NCI-H2107 treated with DMSO at 0.1 percent for 48 hours (cell line): ENCODE measurements around the gene GGTLC2.
A peak's percentile ranks its signal among the peaks of the same experiment; 100 is the strongest.
"Not testable (repeated sequence)": the region's sequence is repeated elsewhere in the genome, so short reads cannot be mapped to it uniquely, and the experiment has no call there.

Source experiments
- DNase-seq: peaks from one replicate; lab custom pipeline; 2025; ENCODE audit not compliant: unreplicated experiment; lab: John Stamatoyannopoulos, UW

Gene GGTLC2

DNA sequence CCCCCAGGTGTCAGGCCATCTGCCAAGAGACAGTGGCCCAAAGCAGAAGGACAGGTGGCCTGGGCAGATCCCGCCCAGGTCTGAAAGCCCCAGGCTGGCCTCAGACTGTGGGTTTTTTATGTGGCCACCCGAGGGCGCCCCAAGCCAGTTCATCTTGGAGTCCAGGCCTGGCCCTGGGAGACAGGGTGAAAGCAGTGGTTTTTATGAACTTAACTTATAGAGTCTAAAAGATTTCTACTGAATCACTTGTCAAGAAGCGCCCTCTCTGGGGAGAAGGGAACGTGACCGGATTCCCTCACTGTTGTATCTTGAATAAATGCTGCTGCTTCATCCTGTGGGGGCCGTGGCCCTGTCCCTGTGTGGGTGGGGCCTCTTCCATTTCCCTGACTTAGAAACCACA lies 8.2 kb upstream of the GGTLC2 start:
- not testable (repeated sequence) for DNase-seq

GRCh38 chr22:22638313-22638712 lies 6.1 kb upstream of the GGTLC2 start:
- DNase-seq: not testable (repeated sequence)

DNA sequence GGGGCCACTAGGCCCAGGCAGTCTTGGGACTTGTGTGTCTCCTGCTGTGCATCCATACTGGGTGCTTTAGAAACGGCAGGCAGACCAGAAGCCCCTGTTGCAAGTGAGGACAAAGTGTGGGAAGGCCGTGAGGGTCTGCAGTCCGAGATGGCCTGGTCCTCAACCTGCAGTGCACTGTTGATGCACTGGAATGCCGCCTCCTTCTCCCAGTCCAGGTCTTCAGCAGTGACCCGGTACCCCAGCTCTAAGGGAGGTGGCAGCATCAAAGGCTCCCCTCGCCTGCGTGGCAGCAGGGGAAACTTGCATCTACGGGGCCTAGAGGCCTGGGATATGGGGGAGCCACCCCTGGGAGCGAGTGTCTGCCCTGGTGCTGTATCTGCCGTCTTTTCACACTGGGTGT lies 2.2 kb upstream of the GGTLC2 start:
- DNase-seq: not testable (repeated sequence)

DNA sequence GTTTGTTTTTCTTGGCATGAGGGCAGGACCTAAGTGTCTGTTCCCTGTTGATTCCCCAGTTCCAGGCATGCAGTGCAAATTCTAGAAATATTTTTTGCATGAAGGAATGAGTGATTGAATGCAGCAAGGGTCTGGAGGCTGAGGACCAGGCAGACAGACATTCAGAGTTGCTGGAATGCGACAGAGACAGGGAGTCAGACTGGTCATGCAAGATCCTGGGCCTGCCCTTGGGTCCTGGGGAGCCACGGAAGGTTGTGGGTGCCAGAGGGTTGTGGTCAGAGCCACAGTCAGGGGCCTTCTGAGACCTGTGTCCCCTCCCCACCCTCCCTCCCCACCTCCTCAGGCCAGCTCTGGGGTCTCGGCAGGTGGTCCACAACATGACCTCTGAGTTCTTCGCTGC lies 1.6 kb downstream of the GGTLC2 start:
- not testable (repeated sequence) for DNase-seq

DNA sequence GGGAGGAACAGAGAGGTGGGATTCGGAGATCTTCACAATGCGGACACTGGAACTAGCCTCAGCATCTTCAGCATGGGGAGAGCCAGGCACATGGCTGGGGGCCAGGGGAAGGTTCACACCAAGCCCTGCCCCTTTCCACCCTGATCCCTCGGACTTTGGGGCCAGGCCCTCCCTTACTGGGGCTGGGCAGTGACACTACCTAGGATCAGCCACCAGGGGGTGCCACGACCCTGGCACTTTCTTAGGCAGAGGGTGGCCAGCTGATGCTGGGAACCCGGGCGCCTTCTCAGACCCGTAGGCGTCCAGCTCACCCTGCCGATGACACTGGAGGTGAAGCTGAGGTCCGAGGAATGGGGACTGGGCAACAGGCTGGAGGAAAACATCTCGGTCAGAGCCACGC lies 3.5 kb downstream of the GGTLC2 start:
- not testable (repeated sequence) for DNase-seq

DNA sequence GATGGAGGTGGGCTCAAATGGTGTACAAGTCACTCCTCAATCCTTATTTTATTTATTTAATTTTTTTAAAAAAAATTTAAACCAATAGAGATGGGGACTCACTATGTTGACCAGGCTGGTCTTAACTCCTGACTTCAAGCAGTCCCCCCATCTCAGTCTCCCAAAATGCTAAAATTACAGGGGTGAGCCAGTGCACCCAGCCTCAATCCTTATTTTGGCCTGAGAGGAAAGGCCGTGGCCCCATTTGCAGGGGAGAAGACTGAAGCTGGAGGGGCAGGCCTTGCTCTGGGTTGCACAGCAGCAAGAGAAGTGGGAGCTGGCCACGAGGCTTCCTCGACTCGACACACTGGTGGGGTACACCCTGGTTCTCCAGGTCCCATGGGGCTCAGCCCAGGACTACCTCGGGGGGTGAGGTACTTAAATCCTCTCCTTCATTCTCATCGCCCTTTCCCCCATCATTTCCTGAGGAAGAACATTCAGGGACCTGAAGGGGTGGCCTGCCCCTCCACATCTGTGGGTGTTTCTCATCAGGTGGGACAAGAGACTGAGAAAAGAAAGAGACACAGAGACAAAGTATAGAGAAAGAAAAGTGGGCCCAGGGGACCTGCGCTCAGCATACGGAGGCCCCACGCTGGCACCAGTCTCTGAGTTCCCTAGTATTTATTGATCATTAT lies 4.6 kb downstream of the GGTLC2 start:
- not testable (repeated sequence) for DNase-seq

- not testable (repeated sequence) for DNase-seq
These were observed 5.3 kb downstream of the GGTLC2 start for GRCh38 chr22:22649761-22650160.

- DNase-seq: not testable (repeated sequence)
These were observed 6.0 kb downstream of the GGTLC2 start for GRCh38 chr22:22650398-22650797.

DNA sequence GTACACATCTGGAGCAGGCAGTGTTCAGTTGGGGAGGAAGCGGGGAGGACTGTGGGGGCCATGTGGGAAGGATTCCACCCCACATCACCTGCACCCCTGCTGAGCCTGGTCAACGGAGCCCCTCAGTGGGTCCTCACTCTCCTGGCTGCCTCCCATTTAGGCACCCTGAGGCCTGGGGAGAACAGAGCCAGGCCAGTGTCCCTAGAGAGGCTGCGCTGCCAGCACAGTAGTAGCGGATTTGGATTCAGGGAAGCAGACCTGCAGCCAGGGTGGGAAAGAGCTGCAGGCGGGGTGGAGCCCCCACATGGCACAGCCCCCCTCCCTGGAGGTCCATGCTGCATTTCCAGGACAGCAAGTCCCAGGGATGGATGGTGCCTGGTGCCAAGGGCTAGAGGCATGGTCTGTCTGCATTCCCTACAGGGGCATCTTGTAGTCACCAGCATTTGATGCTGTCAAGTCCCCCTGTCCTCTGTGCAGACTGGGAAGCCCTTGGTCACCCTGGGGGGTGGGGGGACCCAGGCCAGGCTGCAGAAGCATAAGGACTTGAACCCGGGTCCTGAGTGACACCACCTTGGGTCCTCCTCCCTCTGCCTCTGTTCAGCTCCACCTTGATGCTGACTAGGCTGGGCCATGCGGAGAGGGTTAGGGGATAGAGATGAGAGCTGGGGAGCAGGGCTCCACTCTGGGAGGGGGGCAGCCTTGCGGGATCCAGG lies 6.5 kb downstream of the GGTLC2 start:
- not testable (repeated sequence) for DNase-seq

DNA sequence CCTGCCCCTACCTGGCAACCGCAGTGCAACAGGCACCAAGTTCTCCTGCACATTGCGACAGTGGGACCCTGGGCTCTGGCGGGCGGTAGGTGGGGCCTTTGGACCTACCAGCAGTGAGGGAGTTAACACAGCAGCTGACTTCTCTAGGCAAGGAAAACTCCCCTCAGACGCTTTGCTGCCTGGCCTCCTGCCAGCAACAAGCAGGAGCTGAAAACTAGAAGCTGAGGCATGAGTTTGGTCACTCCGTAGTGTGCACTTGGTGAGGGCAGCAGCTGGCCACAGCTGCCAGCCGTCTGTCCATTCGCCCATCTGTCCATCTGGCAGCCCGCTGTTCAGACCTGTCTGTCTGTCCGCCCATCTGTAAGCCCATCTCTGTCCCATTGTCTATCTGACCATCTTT lies 7.2 kb downstream of the GGTLC2 start:
- DNase-seq: not testable (repeated sequence)

DNA sequence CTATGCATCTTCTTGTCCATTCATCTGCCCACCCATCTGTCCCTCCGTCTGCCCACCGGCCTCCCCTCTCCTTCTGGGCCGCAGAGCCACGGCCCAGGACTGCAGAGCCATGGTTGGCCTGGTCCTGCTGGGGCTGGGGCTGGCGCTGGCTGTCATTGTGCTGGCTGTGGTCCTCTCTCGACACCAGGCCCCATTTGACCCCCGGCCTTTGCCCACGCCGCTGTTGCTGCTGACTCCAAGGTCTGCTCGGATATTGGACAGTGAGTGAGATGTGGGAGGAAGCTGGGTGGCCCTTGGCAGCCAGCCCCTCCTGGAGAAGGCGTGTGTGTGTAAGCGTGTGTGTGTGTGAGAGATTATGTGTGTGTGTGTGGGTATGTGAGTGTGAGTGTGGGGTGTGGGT lies 7.7 kb downstream of the GGTLC2 start:
- not testable (repeated sequence) for DNase-seq

DNA sequence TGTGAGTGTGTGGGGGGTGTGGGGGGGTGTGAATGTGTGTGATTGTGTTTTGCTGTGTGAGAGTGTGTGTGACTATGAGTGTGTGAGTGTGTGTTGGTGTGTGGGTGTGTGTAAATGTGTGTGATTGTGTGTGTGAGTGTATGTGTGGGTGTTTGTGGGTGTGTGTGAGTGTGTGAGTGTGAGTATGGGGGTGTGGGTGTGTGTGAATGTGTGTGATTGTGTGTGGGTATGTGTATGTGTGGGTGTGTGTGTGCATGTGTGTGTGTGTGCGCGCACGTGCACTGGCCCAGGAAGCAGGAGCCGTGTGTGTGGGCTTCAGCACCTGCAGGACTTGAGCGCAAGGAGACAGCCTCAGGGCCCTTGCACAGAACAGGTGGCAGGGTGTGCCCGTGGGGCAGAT lies 8.2 kb downstream of the GGTLC2 start:
- not testable (repeated sequence) for DNase-seq

- not testable (repeated sequence) for DNase-seq
These were observed 9.4 kb downstream of the GGTLC2 start for GRCh38 chr22:22653677-22654381.

DNA sequence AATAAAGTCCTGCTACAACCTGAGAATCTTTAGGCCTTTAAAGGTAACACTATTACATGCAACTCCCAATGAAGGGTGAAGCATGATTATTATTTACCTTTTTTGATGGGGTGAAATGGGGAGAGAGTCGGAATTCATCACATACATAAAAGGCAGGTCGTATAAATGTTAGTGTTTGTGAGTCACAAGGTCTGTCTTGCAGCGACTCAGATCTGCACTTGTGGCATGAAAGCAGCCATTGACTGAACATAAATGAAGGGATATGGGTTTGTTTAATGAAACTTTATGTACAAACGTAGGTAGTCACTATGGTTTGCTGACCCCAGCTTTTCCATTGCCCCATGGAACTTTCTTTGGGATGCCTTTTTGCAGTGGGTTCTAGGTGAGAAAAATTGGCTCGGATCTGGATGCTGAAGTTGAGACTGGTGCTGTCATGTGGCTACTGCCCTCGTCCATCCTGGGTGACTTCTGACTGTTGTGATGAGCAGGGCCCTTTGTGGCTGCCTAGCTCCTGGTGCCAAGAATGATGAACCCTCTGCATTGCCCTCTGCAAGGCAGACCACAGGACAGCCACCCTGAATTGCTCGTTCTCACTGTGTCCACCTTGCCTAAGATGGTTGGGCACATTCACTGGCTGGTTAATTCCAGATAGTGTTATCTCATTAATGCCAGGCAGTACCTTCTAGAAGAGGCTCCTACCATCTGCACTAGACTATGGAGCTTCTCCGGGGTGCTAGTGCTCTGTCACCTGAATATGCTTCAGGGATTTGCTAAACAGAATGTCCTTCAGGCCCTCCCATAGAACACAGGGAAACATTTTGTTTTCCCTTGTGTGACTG lies 11.3 kb downstream of the GGTLC2 start:
- no peak for DNase-seq

- no peak for DNase-seq
These were observed 13.3 kb downstream of the GGTLC2 start for GRCh38 chr22:22657712-22658111.

DNA sequence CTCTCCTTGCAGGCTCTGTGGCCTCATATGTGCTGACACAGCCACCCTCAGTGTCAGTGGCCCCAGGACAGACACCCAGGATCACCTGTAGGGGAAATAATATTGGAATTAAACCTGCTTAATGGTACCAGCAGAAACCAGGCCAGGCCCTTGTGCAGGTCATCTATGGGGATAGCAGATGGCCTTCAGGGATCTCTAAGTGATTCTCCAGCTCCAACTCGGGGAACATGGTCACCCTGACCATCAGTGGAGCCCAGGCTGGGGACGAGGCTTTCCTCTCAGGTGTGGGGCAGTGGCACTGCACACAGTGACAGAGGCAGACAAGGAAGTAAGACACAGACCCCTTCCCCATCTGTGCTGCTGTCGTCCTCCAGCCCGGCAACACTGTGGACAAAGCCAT lies 16.9 kb downstream of the GGTLC2 start:
- DNase-seq: no peak

- DNase-seq: no peak
These were observed 17.7 kb downstream of the GGTLC2 start for GRCh38 chr22:22662095-22662494.

DNA sequence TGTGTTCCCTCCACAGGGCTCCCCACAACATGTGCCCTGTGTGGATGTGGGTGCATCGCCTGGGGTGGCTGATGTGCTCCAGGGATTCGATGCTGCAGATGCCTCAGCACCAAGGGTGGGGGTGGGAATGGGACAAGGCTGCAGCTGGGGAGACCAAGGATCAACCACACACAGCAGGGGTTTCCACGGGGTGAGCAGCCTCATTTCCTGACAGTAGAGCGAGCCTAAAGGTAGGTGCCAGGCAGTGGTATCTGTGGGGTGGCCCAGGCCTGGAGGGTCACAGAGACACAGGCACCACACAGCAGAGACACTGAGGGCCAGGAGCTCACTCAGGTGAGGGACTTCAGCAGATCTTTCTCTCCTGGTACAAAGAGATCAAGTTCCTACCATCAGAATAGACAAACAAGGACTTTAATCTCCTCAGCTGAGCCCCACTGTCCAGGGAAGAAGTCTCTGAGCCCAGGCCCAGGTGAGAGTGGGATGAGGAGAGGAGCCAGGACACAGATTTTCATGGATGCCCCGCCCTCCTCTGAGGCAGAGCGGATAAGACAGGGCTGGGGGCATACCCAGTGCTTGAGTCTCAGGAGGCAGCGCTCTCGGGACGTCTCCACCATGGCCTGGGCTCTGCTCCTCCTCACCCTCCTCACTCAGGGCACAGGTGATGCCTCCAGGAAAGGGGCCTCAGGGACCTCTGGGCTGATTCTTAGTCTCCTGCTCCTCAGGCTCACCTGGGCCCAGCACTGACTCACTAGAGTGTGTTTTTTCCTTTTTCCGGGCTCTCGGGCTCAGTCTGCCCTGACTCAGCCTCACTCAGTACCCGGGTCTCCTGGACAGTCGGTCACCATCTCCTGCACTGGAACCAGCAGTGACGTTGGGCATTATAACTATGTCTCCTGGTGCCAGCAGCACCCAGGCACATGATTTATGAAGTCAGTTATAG lies 19.7 kb downstream of the GGTLC2 start:
- no peak for DNase-seq

- peak; percentile 5 for DNase-seq
These were observed 22.1 kb downstream of the GGTLC2 start for GRCh38 chr22:22666307-22667091.
